Measurements from ENCODE around the gene TBX22. TPM values are rescaled to one million over a fixed set of nuclear protein-coding genes. Genes with fewer than 3 reads are reported as not detected.

The TBX22 gene
- total RNA-seq, 1 experiment from 2014 or later = 1.0 TPM

DNA sequence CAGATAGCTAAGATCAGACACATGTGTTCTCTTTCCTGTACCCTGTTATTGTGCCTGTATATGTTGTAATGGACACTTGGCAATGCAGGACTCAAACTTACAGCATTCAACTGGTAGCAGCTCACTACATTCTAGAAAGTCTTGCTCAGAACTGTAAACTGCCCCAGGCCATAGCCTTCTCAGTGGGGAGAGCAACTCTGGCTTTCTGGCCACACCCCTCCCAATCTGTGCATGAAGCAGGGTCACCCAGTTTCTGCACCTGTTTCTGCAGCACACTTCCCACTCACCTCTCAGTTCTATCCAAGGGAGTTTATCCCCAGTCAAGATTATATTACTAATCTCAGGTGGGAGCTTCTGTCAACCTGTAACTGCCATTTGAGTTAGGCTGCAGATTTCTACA lies 38.9 kb upstream of the TBX22 start (continued):
- TF ChIP-seq, protein P1, sequence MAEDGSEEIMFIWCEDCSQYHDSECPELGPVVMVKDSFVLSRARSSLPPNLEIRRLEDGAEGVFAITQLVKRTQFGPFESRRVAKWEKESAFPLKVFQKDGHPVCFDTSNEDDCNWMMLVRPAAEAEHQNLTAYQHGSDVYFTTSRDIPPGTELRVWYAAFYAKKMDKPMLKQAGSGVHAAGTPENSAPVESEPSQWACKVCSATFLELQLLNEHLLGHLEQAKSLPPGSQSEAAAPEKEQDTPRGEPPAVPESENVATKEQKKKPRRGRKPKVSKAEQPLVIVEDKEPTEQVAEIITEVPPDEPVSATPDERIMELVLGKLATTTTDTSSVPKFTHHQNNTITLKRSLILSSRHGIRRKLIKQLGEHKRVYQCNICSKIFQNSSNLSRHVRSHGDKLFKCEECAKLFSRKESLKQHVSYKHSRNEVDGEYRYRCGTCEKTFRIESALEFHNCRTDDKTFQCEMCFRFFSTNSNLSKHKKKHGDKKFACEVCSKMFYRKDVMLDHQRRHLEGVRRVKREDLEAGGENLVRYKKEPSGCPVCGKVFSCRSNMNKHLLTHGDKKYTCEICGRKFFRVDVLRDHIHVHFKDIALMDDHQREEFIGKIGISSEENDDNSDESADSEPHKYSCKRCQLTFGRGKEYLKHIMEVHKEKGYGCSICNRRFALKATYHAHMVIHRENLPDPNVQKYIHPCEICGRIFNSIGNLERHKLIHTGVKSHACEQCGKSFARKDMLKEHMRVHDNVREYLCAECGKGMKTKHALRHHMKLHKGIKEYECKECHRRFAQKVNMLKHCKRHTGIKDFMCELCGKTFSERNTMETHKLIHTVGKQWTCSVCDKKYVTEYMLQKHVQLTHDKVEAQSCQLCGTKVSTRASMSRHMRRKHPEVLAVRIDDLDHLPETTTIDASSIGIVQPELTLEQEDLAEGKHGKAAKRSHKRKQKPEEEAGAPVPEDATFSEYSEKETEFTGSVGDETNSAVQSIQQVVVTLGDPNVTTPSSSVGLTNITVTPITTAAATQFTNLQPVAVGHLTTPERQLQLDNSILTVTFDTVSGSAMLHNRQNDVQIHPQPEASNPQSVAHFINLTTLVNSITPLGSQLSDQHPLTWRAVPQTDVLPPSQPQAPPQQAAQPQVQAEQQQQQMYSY (CRISPR knock-in tag; IDR thresholded peaks at IDR 0.05) = no peak
- TF ChIP-seq, protein P2, sequence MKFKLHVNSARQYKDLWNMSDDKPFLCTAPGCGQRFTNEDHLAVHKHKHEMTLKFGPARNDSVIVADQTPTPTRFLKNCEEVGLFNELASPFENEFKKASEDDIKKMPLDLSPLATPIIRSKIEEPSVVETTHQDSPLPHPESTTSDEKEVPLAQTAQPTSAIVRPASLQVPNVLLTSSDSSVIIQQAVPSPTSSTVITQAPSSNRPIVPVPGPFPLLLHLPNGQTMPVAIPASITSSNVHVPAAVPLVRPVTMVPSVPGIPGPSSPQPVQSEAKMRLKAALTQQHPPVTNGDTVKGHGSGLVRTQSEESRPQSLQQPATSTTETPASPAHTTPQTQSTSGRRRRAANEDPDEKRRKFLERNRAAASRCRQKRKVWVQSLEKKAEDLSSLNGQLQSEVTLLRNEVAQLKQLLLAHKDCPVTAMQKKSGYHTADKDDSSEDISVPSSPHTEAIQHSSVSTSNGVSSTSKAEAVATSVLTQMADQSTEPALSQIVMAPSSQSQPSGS (CRISPR knock-in tag; IDR thresholded peaks at IDR 0.05; ENCODE audit: borderline replicate concordance, low read depth) = no peak
- TF ChIP-seq ESRRA (CRISPR knock-in tag; IDR thresholded peaks at IDR 0.05; ENCODE audit: borderline replicate concordance) (no peak), SP1 (CRISPR knock-in tag; conservative IDR thresholded peaks at IDR 0.05) (no peak), RORB (CRISPR knock-in tag; IDR thresholded peaks at IDR 0.05) (no peak)

DNA sequence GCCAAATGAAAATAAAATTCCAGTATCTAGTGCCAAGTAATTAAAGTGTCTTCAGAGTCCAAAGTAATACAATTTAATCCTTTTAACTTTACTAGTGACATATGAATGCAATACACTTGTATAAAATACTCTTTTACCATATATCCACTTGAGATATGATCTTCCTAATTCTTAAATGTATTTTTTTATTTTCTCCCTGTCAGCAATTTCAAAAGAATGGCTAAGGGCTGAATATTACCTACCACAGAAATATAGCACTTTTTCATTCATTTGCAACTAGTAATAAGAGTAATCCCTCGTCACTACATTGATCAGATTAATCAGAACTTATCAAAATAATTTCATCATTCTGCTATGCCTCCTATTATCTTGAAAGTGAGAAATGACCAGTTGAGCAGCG lies 10.1 kb upstream of the TBX22 start:
- Mint-ChIP-seq H3K27me3 (ENCODE audit: low read depth) (peaks cover 3% of the 10 kb centered on the region; the same call in 1 of the 2 replicates), H3K4me3 (no peak overlapping the region), H3K9me3 (no peaks in the 10 kb centered on the region), H3K36me3 (no peaks in the 10 kb centered on the region), H3K4me1 (peaks cover 3% of the 10 kb centered on the region), H3K27ac (no peak overlapping the region)
- TF ChIP-seq JUN (CRISPR knock-in tag; IDR thresholded peaks at IDR 0.05) (no peak), TEAD4 (CRISPR knock-in tag; IDR thresholded peaks at IDR 0.05) (no peak), TP53 (CRISPR knock-in tag; IDR thresholded peaks at IDR 0.05) (no peak)
- no peak for ATAC-seq
- CTCF ChIA-PET = no interaction called here
- POLR2A ChIA-PET = no interaction called here
- DNase-seq (ENCODE audit: low spot score) = no peak

DNA sequence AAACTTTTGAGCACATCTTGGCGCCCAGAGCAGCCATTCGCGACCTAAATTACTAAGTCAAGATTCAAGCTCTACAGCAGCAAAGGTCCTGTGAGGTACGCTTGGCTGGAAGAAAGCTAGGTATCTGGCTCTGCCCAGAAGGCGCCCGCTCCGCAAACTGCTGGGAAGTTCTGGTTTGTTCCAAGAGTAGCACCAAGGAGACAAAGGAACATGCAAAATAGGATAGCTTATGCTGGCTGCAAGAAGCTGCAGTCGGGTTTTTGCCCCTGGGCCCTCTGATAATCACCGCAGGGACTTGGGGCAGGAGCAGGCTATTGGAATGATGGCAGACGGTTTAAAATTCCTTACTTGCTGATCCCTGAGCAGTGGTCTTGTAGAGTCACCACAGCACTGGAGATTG lies 3.0 kb upstream of the TBX22 start:
- DNase-seq (ENCODE audit: low spot score) (no peak), ATAC-seq (no peak)
- Mint-ChIP-seq H3K36me3 (no peaks in the 10 kb centered on the region), H3K4me1 (peaks cover 48% of the 10 kb centered on the region), H3K9me3 (no peaks in the 10 kb centered on the region), H3K4me3 (no peak overlapping the region), H3K27ac (no peak overlapping the region), H3K27me3 (ENCODE audit: low read depth) (peaks cover 40% of the 10 kb centered on the region)
- POLR2A ChIA-PET = no interaction called here
- CTCF ChIA-PET = no interaction called here
- TF ChIP-seq, protein P3, sequence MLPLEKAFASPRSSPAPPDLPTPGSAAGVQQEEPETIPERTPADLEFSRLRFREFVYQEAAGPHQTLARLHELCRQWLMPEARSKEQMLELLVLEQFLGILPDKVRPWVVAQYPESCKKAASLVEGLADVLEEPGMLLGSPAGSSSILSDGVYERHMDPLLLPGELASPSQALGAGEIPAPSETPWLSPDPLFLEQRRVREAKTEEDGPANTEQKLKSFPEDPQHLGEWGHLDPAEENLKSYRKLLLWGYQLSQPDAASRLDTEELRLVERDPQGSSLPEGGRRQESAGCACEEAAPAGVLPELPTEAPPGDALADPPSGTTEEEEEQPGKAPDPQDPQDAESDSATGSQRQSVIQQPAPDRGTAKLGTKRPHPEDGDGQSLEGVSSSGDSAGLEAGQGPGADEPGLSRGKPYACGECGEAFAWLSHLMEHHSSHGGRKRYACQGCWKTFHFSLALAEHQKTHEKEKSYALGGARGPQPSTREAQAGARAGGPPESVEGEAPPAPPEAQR (CRISPR knock-in tag; IDR thresholded peaks at IDR 0.05) = no peak
- TF ChIP-seq, protein P4, sequence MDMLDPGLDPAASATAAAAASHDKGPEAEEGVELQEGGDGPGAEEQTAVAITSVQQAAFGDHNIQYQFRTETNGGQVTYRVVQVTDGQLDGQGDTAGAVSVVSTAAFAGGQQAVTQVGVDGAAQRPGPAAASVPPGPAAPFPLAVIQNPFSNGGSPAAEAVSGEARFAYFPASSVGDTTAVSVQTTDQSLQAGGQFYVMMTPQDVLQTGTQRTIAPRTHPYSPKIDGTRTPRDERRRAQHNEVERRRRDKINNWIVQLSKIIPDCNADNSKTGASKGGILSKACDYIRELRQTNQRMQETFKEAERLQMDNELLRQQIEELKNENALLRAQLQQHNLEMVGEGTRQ (CRISPR knock-in tag; IDR thresholded peaks at IDR 0.05) = no peak
- TF ChIP-seq KAT7 (CRISPR knock-in tag; IDR thresholded peaks at IDR 0.05; ENCODE audit: borderline replicate concordance) = no peak
- no peak for TF ChIP-seq TP53 (CRISPR knock-in tag; IDR thresholded peaks at IDR 0.05)
- TF ChIP-seq TEAD1 (CRISPR knock-in tag; IDR thresholded peaks at IDR 0.05) = no peak
- TF ChIP-seq ETV6 (CRISPR knock-in tag; IDR thresholded peaks at IDR 0.05) = no peak
- TF ChIP-seq, protein P2 (CRISPR knock-in tag; IDR thresholded peaks at IDR 0.05; ENCODE audit: borderline replicate concordance, low read depth) = no peak
- TF ChIP-seq TEAD4 (CRISPR knock-in tag; IDR thresholded peaks at IDR 0.05) = no peak
- TF ChIP-seq, protein P5, sequence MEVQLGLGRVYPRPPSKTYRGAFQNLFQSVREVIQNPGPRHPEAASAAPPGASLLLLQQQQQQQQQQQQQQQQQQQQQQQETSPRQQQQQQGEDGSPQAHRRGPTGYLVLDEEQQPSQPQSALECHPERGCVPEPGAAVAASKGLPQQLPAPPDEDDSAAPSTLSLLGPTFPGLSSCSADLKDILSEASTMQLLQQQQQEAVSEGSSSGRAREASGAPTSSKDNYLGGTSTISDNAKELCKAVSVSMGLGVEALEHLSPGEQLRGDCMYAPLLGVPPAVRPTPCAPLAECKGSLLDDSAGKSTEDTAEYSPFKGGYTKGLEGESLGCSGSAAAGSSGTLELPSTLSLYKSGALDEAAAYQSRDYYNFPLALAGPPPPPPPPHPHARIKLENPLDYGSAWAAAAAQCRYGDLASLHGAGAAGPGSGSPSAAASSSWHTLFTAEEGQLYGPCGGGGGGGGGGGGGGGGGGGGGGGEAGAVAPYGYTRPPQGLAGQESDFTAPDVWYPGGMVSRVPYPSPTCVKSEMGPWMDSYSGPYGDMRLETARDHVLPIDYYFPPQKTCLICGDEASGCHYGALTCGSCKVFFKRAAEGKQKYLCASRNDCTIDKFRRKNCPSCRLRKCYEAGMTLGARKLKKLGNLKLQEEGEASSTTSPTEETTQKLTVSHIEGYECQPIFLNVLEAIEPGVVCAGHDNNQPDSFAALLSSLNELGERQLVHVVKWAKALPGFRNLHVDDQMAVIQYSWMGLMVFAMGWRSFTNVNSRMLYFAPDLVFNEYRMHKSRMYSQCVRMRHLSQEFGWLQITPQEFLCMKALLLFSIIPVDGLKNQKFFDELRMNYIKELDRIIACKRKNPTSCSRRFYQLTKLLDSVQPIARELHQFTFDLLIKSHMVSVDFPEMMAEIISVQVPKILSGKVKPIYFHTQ (CRISPR knock-in tag; IDR thresholded peaks at IDR 0.05) = no peak
- TF ChIP-seq, protein P6, sequence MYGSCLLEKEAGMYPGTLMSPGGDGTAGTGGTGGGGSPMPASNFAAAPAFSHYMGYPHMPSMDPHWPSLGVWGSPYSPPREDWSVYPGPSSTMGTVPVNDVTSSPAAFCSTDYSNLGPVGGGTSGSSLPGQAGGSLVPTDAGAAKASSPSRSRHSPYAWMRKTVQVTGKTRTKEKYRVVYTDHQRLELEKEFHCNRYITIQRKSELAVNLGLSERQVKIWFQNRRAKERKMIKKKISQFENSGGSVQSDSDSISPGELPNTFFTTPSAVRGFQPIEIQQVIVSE (CRISPR knock-in tag; IDR thresholded peaks at IDR 0.05; ENCODE audit: borderline replicate concordance) = no peak
- TF ChIP-seq NR1H2 (CRISPR knock-in tag; IDR thresholded peaks at IDR 0.05) = no peak
- TF ChIP-seq, protein P7, sequence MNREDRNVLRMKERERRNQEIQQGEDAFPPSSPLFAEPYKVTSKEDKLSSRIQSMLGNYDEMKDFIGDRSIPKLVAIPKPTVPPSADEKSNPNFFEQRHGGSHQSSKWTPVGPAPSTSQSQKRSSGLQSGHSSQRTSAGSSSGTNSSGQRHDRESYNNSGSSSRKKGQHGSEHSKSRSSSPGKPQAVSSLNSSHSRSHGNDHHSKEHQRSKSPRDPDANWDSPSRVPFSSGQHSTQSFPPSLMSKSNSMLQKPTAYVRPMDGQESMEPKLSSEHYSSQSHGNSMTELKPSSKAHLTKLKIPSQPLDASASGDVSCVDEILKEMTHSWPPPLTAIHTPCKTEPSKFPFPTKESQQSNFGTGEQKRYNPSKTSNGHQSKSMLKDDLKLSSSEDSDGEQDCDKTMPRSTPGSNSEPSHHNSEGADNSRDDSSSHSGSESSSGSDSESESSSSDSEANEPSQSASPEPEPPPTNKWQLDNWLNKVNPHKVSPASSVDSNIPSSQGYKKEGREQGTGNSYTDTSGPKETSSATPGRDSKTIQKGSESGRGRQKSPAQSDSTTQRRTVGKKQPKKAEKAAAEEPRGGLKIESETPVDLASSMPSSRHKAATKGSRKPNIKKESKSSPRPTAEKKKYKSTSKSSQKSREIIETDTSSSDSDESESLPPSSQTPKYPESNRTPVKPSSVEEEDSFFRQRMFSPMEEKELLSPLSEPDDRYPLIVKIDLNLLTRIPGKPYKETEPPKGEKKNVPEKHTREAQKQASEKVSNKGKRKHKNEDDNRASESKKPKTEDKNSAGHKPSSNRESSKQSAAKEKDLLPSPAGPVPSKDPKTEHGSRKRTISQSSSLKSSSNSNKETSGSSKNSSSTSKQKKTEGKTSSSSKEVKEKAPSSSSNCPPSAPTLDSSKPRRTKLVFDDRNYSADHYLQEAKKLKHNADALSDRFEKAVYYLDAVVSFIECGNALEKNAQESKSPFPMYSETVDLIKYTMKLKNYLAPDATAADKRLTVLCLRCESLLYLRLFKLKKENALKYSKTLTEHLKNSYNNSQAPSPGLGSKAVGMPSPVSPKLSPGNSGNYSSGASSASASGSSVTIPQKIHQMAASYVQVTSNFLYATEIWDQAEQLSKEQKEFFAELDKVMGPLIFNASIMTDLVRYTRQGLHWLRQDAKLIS (CRISPR knock-in tag; IDR thresholded peaks at IDR 0.05; ENCODE audit: borderline replicate concordance) = no peak
